ENCODE results near the gene ABHD16B.

Gene ABHD16B

GRCh38 chr20:63896264-63897105, 35.2 kb downstream of the ABHD16B start:
- H3K4me3 Mint-ChIP-seq: peak overlapping the region; percentile 93

GRCh38 chr20:63897978-63898561, 36.8 kb downstream of the ABHD16B start:
- Mint-ChIP-seq H3K4me3 (peak overlapping the region; percentile 79), H3K9me3 (no peaks in the 10 kb centered on the region), H3K4me1 (ENCODE audit: low read depth) (peaks cover 48% of the 10 kb centered on the region), H3K27ac (peak overlapping the region; percentile 79), H3K27me3 (ENCODE audit: low read depth) (no peaks in the 10 kb centered on the region), H3K36me3 (ENCODE audit: low read depth) (peaks cover 37% of the 10 kb centered on the region)
- DNase-seq (ENCODE audit: low spot score): no peak

More at GRCh38 chr20:63896264-63897105, 35.2 kb downstream of the ABHD16B start:
- Mint-ChIP-seq H3K9me3 (no peaks in the 10 kb centered on the region), H3K4me1 (ENCODE audit: low read depth) (peaks cover 40% of the 10 kb centered on the region), H3K36me3 (ENCODE audit: low read depth) (peaks cover 29% of the 10 kb centered on the region), H3K27me3 (ENCODE audit: low read depth) (no peaks in the 10 kb centered on the region), H3K27ac (peak overlapping the region; percentile 94)
- peak; percentile 25 for DNase-seq (ENCODE audit: low spot score)

- Mint-ChIP-seq H3K27me3 (ENCODE audit: low read depth) (no peaks in the 10 kb centered on the region), H3K4me3 (peak overlapping the region; percentile 10), H3K27ac (peak overlapping the region; percentile 36), H3K4me1 (ENCODE audit: low read depth) (peaks cover 53% of the 10 kb centered on the region), H3K36me3 (ENCODE audit: low read depth) (peaks cover 40% of the 10 kb centered on the region), H3K9me3 (no peaks in the 10 kb centered on the region)
- no peak for DNase-seq (ENCODE audit: low spot score)
These were observed 37.7 kb downstream of the ABHD16B start for GRCh38 chr20:63898882-63899558.

- Mint-ChIP-seq H3K27ac (no peak overlapping the region), H3K4me3 (no peak overlapping the region), H3K4me1 (ENCODE audit: low read depth) (peaks cover 55% of the 10 kb centered on the region), H3K36me3 (ENCODE audit: low read depth) (peaks cover 44% of the 10 kb centered on the region), H3K9me3 (no peaks in the 10 kb centered on the region), H3K27me3 (ENCODE audit: low read depth) (no peaks in the 10 kb centered on the region)
- DNase-seq (ENCODE audit: low spot score): no peak
These were observed 39.1 kb downstream of the ABHD16B start for GRCh38 chr20:63900413-63900812.

- no peaks in the 10 kb centered on the region for H3K27me3 Mint-ChIP-seq (ENCODE audit: low read depth)
- no peaks in the 10 kb centered on the region for H3K9me3 Mint-ChIP-seq
- no peak overlapping the region for H3K4me3 Mint-ChIP-seq
- H3K27ac Mint-ChIP-seq: peak overlapping the region; percentile 45
- peaks cover 32% of the 10 kb centered on the region for H3K4me1 Mint-ChIP-seq (ENCODE audit: low read depth)
- DNase-seq (ENCODE audit: low spot score): no peak
- peaks cover 25% of the 10 kb centered on the region for H3K36me3 Mint-ChIP-seq (ENCODE audit: low read depth)
These were observed 42.7 kb downstream of the ABHD16B start for GRCh38 chr20:63903796-63904561.

GRCh38 chr20:63908008-63908682, 46.8 kb downstream of the ABHD16B start:
- Mint-ChIP-seq H3K27me3 (ENCODE audit: low read depth) (no peaks in the 10 kb centered on the region), H3K27ac (peak overlapping the region; percentile 62), H3K4me3 (no peak overlapping the region), H3K4me1 (ENCODE audit: low read depth) (peaks cover 33% of the 10 kb centered on the region), H3K9me3 (no peaks in the 10 kb centered on the region), H3K36me3 (ENCODE audit: low read depth) (peaks cover 21% of the 10 kb centered on the region)
- no peak for DNase-seq (ENCODE audit: low spot score)

GRCh38 chr20:63911176-63911575, 49.9 kb downstream of the ABHD16B start:
- H3K4me1 Mint-ChIP-seq (ENCODE audit: low read depth): peaks cover 24% of the 10 kb centered on the region
- H3K27ac Mint-ChIP-seq: peak overlapping the region; percentile 48
- H3K9me3 Mint-ChIP-seq: no peaks in the 10 kb centered on the region
- peaks cover 27% of the 10 kb centered on the region for H3K36me3 Mint-ChIP-seq (ENCODE audit: low read depth)
- peak overlapping the region; percentile 11 for H3K4me3 Mint-ChIP-seq
- no peak for DNase-seq (ENCODE audit: low spot score)
- H3K27me3 Mint-ChIP-seq (ENCODE audit: low read depth): no peaks in the 10 kb centered on the region

Measured in T-helper 2 cell treated with Interferon-gamma antibody and Interleukin-4, amounts not matched to agents 5 μg/mL and 100 μg/mL, for 36 hours (primary cell).